Choroid plexus epithelial cell (primary cell): Measurements from ENCODE around the gene GTF3C1.

Source experiments
- DNase-seq: peaks from one replicate; pipeline ENCODE4 v3.0.0-alpha.2; 2010; ENCODE audit warnings: low read depth
- H3K4me3 ChIP-seq: 2 replicates; pipeline ENCODE4 v1.5.1; 2011; ENCODE audit warnings: low read depth, mild to moderate bottlenecking, control low read depth, low read length, moderate library complexity
- TF ChIP-seq, protein P1 (sequence below): conservative IDR thresholded peaks from 2 replicates; pipeline ENCODE4 v1.5.1; 2011; ENCODE audit warnings: low read depth, mild to moderate bottlenecking, control low read depth, inconsistent platforms, low read length, moderate library complexity

The GTF3C1 gene

DNA sequence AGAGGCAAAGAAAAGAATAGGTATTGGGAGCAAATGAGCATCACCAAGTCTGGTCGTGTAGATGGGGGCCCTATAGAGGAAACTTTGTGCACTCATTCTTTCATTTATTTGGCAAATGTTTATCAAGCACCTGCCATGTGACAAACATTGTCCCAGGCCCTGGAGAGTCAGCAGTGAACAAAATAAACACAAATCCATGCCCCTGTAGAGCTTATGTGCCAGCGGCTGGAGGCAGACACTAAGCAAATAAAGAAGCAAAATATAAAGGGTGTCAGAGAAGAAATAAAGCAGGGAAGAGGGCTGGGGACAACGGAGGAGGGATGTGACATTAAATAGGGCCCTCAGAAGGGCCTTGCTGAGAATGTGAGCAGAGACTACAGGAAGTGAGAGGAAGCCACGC, 45.8 kb upstream of the GTF3C1 start:
- TF ChIP-seq, protein P1, sequence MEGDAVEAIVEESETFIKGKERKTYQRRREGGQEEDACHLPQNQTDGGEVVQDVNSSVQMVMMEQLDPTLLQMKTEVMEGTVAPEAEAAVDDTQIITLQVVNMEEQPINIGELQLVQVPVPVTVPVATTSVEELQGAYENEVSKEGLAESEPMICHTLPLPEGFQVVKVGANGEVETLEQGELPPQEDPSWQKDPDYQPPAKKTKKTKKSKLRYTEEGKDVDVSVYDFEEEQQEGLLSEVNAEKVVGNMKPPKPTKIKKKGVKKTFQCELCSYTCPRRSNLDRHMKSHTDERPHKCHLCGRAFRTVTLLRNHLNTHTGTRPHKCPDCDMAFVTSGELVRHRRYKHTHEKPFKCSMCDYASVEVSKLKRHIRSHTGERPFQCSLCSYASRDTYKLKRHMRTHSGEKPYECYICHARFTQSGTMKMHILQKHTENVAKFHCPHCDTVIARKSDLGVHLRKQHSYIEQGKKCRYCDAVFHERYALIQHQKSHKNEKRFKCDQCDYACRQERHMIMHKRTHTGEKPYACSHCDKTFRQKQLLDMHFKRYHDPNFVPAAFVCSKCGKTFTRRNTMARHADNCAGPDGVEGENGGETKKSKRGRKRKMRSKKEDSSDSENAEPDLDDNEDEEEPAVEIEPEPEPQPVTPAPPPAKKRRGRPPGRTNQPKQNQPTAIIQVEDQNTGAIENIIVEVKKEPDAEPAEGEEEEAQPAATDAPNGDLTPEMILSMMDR = no peak
- DNase-seq = no peak

DNA sequence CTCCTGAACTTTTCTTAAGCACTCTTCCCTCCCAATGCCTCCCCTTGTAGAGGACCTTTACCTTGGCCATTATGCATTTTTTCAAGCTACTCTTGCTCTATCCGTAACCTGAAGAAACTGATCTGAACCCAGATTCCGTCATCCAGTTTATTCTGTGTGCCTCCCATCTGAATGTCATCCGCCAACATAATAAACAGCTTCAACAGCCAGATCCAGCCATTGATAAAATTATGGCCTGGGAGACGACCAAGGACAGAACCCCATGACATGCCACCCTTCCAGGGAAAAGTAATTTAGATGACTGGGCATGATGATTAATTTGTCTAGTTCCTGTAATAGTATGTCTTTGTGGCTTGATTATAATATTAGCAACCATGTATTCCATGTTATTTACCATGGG, 42.1 kb upstream of the GTF3C1 start:
- TF ChIP-seq, protein P1 = no peak
- H3K4me3 ChIP-seq = no peak overlapping the region
- no peak for DNase-seq

More for the DNA sequence above, 45.8 kb upstream of the GTF3C1 start:
- no peak overlapping the region for H3K4me3 ChIP-seq

DNA sequence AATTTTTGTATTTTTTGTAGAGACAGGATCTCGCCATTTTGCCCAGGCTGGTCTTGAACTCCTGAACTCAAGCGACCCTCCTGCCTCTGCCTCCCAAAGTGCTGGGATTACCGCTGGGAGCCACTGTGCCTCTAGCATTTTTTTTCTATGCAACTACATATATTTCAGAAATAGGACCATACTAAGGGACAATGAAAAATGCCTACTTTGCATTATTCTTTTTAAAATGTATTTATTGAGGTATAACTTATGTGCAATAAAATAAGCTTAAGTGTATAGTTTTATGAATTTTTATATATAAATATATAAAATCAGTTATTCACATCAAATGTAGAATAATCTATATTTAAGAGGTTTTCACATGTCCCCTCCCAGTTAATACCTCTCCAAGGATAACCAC, 38.3 kb upstream of the GTF3C1 start:
- H3K4me3 ChIP-seq = no peak overlapping the region
- no peak for DNase-seq
- TF ChIP-seq, protein P1 = no peak

DNA sequence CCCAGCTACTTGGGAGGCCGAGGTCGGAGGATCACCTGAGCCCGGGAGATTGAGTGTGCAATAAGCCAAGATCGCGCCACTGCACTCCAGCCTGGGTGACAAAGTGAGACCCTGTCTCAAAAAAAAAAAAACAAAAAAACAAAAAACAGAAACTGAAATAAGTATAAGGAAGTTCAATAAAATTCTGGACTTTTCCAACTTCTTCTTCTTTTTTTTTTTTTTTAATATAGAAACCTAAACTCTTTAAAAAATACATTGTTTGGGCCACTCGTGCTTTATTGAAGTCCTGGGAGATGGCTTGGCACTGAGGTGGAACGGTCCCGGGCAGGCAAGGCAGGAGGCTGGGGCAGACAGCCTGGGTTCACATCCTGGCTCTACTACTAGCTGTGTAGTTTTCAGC, 37.0 kb upstream of the GTF3C1 start:
- H3K4me3 ChIP-seq = no peak overlapping the region
- TF ChIP-seq, protein P1 = no peak
- no peak for DNase-seq

DNA sequence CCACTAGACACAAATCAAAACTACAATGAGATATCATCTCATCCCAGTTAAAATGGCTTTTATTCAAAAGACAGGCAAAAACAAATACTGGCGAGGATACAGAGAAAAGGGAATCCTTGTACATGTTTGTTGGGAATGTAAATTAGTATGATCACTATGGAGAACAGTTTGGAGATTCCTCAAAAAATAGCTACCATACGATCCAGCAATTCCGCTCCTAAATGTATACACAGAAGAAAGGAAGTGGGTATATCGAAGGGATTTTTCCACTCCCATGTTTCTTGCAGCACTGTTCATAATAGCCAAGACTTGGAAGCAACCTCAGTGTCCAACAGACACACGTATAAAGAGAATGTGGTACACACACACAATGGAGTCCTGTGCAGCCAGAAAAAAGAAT, 35.5 kb upstream of the GTF3C1 start:
- no peak overlapping the region for H3K4me3 ChIP-seq
- TF ChIP-seq, protein P1 = no peak
- no peak for DNase-seq

DNA sequence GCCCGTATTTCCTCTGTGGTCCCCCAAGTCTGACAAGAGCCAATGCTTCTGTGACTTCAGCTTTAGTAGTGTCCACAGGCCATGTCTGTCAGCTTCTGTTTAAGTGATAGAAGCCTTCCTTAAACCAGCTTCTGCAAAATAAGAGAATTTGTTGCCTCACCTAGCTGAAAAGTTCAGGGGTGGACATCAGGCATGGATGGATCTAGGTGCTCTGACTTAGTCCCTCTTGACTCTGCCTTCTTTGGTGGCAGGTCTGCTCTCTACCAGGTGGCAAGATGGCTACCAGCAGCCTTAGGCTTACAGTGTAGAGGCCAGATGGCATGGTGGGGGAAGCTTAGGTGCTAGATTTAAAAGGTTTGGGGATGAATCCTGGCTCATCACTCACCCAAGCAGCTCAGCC, 33.9 kb upstream of the GTF3C1 start:
- no peak overlapping the region for H3K4me3 ChIP-seq
- TF ChIP-seq, protein P1 = no peak
- DNase-seq = no peak

DNA sequence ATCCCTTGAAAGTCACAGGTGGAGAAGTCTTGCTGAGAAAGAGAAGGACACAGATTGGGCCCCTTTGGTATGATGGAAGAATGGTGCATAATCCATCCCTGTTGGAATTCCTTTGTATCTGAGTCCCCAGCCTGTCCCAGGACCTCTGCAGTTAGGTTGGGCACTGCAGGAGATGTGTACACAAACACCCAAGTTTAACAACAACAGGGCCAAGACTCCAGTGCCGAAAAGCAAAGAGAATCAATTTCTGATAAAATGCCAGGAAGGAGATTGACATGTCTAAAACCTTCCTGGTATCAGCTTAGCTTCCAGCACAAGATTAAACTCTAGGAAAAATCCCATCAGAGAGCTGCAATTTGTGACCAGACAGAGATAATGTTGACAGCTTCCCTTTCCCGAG, 33.2 kb upstream of the GTF3C1 start:
- no peak overlapping the region for H3K4me3 ChIP-seq
- TF ChIP-seq, protein P1 = no peak
- no peak for DNase-seq
